NOMO-1 treated with DMSO at 0.1 percent for 48 hours (cell line): ENCODE measurements around the gene ITPK1.

Source experiments
- DNase-seq: peaks from one replicate; lab custom pipeline; 2025; ENCODE audit not compliant: unreplicated experiment; lab: John Stamatoyannopoulos, UW

The ITPK1 gene

DNA sequence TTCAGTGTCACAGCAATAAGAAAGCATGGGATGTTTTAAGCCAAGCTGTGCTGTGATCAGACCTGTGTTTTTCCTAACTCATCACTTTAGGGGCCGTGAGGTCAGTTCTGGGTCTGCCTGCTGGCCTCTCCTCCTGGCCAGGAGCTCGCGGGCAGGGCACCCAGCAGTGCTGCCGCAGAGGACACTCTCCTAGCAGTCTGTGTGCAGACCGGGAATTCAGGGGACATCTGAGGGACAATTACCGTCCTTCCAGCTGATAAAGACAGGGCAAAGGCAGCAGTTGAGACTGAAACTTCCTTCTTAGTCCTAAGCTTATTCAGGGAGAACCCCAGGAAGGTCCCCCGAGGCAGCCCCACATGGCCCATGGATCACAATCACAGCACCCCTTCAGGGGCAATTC is 103.2 kb downstream of the ITPK1 start:
- no peak for DNase-seq

DNA sequence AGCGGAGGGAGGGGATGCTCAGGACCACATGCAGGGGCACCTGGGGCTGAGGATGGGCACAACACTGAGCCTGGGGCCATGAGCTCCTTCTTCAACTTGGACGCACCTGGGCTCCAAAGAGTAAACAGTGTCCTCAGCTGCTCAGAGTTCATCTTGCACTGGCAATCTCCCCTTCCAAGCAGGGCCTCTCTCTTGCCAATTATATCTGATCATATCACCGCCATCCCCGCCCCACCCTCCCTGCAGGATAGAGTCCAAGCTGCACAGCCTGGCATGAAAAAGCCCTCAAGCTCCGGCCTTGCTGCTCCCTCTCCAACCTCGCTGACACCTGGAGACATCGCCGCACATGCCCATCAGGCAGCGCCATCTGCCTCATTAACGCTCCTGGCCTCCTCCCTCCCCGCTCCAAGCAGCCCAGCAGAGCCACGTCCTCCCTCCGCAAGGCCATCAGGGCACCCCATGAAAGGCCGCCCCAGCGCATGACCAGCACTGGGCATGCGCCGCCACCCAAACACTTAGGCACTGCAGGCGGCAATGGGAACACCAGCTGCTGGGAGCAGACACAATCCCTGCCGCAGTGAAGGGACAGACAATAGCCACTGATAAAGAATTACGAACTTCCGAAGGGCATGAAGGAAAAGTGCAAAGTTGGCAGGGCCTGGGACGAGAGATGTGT is 103.9 kb downstream of the ITPK1 start:
- DNase-seq = no peak

DNA sequence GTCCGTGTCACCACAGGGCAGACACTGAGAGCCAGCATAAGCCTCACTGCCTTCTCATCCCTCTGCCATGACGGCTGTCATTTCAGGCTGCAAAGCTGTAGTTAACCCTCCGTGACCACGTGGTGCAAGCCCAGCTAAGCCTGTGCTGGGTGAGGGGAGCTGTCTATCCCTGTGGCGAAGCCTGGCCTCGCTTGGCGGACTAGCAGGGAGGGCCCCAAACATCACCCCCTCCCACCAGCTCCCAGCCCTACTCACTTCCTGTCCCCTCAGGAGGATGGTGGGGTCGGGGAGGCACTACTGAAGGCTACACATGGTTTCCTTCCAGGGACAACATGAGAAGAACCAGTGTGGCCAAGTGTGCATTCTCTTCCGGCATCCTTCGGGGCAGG is 104.6 kb downstream of the ITPK1 start:
- DNase-seq = no peak

DNA sequence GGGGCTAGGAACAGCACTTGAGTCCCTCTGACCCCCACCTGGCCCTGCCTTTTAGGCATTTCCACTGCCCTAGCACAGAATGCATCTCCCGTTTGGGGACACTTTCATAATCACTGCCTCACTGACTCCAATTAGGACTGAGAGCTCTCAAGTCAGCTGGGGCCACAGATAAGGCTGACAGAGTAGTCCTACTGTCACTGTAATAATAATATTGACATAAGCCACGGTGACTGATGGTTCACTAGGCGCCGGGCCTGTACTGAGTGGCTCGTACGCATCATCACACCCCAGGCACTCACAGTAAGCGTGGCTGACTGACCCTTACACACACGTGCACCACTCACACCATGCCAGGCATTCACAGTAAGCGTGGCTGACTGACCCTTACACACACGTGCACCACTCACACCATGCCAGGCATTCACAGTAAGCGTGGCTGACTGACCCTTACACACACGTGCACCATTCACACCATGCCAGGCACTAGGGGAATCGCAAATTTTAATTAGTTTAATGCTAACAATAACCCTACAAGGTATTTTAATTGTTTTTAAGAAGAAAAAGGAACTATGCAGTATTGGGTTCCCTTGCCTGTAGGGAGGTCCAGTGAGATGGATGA is 105.1 kb downstream of the ITPK1 start:
- no peak for DNase-seq

DNA sequence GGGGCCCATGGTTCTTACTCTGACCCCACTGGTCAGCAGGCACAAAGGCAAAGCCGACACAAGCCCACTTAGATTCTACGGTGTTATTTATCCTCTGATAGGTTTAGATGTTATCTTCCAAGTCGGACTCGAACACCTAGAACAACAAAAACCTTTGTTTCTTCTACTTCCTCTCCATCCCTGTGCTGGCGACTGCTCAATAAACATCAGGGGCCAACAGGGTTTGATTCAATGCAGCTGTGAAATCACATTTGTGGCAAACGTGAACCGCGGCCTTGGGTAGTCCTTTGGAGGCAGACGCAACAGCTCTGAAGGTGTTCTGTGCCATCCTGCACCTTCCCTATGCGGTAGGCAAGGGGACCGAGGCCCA is 105.6 kb downstream of the ITPK1 start:
- no peak for DNase-seq

DNA sequence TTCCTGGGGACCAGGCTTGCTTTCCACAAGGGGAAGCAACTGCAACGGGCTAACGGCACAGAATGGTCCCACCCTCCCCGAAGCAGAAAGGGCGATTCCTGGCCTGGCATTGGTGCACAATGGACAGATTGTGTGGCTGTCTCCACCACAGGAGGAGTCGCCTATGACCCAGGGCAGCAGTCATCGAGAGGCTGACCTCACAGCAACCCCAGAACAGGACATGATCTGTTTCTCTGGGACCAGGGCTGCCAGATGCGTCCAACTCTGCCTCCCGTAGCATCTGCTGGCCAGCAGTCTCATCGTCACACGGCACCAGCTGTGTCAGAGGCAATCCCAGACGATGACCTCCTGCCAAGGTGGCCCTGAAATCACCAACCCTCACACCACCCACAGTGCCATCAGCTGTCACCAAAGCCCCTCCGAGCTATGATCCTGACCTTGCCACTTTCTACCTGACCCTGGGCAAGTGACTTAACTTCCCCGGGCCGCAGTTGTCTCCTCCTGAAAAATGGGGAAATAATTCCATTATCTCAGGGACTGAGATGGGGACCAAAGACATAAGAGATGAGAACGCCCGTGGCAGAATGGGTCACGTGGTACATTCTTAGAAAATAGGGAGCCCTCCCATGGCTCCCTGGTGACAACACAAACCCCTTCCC is 106.1 kb downstream of the ITPK1 start:
- no peak for DNase-seq

DNA sequence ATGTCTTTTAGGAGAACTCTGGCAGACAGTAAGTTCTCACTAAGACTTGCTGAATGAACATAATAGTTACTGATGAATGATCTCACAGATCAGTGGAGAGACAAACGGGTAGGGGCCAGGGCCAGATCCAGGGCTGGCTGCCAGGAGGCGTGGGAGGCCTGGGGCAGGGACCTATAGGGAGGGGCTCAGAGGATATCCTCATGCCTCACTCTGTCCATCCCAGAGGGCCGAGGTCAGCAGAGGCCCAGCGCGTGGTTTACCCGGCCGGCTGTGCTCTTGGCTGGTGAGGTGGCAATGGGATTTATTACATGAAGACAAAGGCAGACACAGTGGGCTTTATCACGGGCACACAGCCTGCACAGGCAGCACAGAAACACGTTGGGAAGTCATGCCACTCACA is 107.3 kb downstream of the ITPK1 start:
- no peak for DNase-seq

DNA sequence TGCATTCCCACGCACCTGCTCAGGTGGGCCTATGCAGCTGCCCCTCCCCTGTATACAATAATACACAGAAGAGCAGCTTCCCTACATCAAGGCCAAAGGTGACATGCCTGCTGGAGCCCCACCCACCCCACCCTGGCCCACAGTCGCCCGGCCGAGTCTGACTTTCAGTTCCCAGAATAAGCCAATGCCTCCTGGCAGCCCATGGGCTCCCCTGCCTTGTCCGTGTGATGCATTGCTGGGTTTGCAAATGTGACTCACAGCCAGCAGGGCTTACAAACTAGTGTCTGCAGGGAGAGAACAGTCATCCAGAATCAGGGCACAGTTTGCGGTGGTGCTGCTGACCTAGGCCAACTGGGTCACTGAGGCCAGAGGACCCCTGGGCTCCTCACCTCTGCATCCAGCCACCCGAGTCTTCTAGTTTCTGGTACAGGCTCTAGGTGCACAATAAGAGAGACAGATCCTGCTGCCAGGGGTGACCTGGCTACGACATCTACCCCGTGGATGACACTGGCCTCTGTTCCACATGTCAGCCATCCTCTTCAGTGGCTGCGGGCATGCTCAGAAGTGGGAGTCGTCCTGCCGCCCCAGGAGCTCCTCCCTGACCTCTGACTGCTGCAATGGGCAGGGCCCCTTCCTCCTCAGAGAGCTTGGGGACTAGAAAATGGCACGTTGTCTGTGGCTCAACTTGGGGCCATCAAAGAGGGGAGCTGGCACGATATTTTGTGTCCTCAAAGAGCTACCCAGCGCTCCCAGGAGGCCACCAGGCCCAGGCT is 108.3 kb downstream of the ITPK1 start:
- DNase-seq = peak; percentile 83

DNA sequence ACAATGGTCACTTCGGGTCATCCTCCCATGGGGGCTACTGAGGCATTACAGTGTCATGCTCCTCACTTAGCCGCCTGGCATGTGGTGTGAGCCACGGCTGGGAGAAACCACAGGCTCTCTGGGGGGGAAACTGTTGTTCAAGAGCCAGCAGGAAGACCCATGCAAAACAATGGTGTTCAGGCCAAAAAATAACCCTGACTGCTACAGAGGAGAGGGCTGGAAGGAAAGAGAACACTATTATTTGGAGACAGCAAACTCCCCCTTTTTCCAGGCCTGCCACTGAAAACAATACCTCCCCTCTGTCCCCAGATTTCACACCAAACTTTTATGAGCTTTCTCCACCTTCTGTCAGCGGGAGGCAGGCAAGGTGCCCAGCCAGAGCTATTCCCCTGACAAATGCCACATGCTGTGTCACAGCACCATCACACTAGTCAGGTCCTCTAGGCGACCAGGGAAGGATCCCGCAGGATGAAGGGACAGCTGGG is 109.1 kb downstream of the ITPK1 start:
- DNase-seq = no peak

DNA sequence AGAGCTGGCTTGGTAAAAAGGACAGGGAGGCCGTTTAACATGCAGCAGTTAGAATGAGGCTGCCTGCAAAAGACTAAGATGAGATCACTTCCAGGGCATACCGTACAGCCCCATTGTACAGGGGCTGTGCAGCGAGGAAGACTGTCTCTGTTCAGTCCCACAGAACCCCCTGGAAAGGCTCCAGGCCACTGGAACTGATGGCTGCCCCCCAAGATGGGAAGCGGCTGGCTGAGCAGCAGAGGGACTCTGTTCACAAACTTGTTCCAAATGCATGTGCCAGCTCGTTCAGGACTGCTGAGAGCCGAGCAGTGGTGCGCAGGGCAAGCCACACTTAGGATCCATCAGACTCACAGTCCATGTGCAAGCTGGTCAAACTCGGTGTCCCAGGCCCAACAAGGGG is 109.9 kb downstream of the ITPK1 start:
- DNase-seq = no peak

DNA sequence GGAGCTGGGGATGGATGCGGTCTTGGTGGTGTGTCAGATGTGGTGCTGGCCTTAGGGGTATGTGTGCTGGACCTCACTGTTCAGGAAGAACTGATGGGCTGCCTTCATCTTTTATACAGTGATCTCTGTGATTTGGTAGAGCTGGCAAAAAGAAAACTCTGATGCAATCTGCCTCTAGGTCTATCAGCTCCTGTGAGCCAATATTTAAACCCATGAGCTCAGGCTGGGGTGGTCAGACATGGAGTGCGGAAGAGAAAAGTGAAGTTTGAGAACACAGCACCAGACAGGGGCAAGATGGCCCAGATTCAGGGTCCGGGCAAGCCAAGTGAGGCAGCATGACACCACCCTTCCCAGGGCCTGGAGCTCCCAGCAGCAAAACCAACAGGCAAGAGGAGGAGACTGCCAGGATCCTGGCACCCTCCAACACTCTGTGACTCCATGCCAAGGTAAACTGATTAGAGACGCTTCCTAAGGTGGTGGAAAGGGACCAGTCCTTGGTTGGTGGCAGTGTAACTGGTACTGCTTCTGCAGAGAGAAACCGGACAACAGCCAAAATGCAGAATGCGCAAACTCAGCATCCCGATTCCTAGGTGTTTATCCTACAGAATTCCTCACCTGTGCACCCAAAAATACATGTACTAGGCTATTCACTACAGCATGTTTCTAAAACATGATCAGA is 110.5 kb downstream of the ITPK1 start:
- DNase-seq = no peak

DNA sequence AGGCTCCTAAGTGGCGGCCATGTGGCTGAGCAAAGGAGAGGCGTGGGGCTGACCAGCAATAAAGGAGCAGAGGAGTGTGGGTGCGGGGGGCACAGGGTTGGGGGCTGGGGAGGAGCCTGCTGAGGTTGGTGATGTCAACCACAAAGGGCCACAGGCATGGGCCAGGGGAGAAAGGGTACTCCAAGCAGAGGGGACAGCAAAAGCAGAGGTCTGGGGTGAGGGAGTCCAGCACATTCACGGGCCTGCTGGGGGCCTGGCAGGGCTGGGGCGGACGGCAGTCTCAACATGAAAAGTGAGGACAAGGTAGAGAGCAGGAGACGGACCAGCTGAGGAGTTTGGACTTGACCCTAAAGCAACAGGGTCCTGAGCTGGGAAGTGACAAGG is 111.0 kb downstream of the ITPK1 start:
- DNase-seq = no peak

DNA sequence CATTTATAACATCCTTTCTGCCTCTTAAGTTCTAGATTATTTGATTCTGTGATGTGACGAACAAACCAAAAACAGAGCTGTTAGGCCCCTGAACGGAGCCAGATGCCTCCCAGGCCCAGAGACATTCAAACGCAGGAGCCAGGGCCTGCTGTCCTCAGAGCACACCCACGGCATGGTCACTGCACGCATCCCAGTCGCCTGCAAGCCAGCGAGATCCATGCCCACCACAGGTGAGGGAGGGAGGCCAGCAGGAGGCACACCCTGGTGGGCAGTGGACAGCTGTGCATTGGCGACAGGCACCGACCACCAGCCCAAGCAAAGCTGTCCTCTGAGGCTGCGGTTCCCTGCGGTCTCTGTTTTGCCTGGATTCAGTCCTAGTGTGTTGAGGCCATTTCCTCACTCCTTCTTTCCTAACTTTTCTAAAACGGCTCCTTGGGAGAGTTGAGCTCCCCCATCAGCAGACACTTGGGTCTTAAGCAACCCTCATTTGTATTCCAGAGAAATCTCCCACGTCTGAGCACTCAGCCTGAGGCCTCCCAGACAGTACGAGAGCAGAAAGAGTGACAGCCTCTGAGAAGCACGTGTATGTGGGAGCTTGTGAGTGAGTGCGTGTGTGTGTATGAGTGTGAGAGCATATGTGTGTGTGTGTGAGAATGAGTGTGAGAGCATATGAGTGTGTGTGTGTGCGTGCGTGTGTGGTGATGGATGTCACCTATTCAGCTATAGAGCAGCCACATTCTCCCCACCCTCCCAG is 111.6 kb downstream of the ITPK1 start:
- DNase-seq = no peak

DNA sequence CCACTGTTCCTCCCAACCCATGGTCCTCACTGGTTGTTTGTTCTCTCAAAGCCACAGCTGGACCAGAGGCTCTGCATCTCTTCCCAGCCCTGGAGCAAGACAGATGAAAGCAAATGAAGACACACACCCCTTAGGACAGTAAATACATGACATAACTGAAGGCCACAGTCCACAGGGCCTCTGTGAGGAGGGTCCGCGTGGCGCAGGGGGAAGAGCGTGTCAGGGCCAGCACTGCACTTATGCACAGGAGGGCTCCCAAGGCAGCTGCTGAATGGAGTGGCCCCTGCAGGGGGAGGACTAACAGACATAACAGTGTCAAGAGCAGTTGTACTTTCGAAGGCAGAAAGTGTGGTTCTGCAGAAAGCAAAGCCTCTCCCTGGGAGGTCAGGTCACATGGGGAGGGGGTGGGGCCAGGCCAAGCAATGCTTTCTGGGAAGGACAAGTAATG is 112.8 kb downstream of the ITPK1 start:
- DNase-seq = no peak

DNA sequence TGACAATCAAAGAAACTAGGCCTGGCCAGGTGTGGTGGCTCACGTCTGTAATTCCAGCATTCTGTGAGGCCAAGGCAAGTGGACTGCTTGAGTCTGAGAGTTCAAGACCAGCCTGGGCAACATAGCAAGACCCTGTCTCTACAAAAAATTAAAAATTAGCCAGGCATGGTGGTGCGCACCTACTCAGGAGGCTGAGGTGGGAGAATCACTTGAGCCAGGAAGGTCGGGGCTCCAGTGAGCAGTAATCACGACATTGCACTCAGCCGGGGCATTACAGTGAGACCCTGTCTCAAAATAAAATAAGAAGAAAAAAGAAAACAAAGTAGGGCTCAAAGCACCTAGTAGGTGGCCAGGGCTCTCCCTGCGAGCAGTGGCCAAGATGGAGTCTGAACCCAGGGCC is 113.7 kb downstream of the ITPK1 start:
- DNase-seq = no peak

DNA sequence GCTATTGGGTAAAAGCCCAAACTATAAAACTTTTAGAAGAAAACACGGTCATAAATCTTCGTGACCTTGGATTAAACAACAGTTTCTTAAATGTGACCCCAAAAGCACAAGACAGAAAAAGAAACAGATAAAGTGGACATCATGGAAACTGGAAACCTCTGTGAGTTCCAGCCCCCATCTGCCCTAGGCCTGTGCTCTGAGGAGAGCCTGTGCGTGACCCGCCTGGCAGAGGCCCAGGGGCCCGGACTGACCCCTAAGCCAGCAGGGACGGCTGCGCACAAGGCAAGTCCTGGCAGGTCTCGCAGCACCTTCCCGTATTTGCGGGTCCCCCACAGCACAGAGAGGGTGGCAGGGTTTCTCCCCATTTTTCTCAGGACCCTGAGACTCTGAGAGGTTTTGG is 116.8 kb downstream of the ITPK1 start:
- DNase-seq = no peak

DNA sequence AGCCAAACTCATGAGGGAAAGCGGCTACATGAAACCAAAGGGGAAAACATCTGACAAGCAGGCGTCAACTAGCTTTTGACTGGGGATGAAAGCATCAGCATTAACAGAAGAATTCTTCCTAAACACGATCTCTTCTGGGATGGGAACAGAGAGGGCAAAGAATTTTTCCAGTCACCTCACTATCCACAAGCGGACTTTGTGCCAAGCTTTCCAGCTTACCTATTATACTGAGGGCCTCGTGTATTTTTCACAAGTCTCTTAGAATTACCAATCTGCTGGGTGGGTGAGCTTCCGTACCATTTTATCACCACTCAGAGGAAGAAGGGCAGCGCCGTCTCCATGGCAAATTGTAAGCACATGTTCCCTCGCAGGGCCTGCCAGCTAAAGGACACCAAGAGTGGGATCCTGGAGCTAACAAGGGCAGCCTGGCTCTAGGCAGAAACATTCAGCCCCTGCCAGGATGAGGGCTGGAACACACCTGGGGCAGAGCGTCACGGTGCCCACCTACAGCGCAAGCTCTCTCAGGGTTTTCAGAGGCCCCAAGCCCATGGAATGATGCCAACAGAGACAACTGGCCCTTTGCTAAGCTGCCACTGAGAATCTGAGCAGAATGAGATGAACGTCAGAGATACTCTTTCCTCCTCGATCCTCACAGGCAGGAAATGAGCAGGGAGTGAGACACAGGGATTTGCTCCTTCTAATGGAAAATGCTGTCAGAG is 118.2 kb downstream of the ITPK1 start:
- DNase-seq = no peak

DNA sequence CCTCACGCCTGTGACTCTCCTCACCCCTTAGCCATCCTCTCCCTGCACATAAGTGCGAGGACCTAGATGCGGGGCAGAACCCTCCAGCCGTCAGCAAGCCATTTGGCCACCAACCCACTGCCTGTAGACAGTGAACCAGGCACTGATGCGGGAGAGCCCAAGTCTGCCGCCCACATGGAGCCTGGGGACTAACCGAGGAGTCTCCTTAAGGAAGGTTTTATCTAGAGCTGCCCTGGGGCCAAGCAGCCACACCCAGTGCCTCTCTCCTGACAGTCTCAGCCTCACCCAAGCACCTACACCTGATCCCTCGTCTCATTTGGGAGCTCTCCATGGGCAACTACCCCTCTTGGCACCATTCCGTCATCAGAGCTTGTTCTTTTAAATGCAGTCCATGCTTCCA is 120.1 kb downstream of the ITPK1 start:
- no peak for DNase-seq

DNA sequence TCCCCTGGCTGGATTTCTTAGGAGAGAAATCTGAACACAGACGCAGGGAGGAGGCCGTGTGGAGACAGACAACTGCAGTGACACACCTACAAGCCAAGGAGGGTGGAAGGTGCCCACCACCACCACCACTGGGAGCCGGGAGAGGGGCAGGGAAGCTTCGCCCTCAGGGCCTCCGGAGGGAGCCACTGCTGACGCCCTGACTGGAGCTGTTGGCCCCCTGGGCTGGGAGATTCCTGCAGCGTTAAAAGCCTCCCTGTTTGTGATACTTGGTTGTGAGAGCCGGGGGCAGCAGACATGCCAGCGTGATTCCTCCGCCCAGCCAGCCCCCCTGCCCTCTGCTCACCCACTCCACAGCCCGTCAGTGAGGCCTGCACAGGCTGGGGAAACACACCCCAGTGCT is 120.8 kb downstream of the ITPK1 start:
- DNase-seq = no peak

DNA sequence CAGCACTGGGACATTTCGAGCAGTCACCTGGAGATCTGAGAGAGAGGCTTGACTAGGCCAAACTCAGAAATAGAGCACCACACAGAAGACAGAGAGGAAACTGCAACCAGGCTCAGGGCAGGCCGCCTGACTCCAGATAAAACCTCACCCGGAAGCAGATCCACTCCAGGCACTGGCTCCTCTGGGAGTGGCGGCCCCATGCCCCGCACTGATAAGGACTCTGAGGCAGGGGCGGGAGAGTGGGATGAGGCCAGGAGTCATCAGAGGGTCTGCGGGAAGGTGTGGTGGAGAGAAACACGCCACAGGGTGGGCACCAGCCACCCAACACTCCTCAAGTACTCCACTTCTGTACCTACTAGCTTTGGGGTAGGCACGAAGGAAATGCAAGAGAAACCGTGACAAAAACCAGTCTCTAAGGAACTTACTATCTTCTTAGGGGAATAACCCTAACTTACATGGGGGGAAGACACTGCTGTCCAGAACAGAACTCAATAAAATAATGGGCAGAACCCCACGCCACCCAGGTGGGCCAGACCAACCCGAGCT is 121.5 kb downstream of the ITPK1 start:
- DNase-seq = no peak
